GM23338 (cell line): ENCODE results near the gene TTBK2. TPM values are rescaled to one million over a fixed set of nuclear protein-coding genes. Genes with fewer than 3 reads are reported as not detected.

Experiments
- ATAC-seq: fragments of 200-7000 bp; cut with Tn5 transposase; 3 replicates; pipeline ENCODE4 v1.9.1; 2020
- DNase-seq: peaks from one replicate; pipeline ENCODE4 v3.0.0-alpha.2; 2015; ENCODE audit warnings: low spot score
- H2AFZ ChIP-seq: fragments of 200-600 bp; sonication (generic); 2 replicates; pipeline ENCODE4 v1.8.0; 2016; ENCODE audit warnings: antibody characterized with exemption, mild to moderate bottlenecking, moderate library complexity
- H3F3A ChIP-seq: fragments of 200-600 bp; sonication (generic); replicated peaks from 2 replicates; pipeline ENCODE4 v1.8.0; 2017; ENCODE audit warnings: antibody characterized with exemption, mixed run types, low read depth
- H3K27ac ChIP-seq: fragments of 200-600 bp; sonication (generic); 2 replicates; pipeline ENCODE4 v1.6.1; 2016; ENCODE audit warnings: low read depth
- H3K27me3 ChIP-seq: fragments of 200-600 bp; sonication (generic); 2 replicates; pipeline ENCODE4 v1.8.0; 2016; ENCODE audit warnings: mild to moderate bottlenecking, mixed run types, moderate library complexity; ENCODE audit not compliant: insufficient read depth
- H3K36me3 ChIP-seq: fragments of 200-600 bp; sonication (generic); 2 replicates; pipeline ENCODE4 v1.8.0; 2016; ENCODE audit warnings: mild to moderate bottlenecking; ENCODE audit not compliant: insufficient read depth
- H3K4me1 ChIP-seq: fragments of 200-600 bp; sonication (generic); 2 replicates; pipeline ENCODE4 v1.8.0; 2016; ENCODE audit warnings: mild to moderate bottlenecking, moderate library complexity; ENCODE audit not compliant: insufficient read depth
- H3K4me2 ChIP-seq: fragments of 200-600 bp; sonication (generic); 2 replicates; pipeline ENCODE4 v1.7.1; 2017; ENCODE audit warnings: mixed run types
- H3K4me3 ChIP-seq: fragments of 200-600 bp; sonication (generic); 2 replicates; pipeline ENCODE4 v1.6.1; 2016; ENCODE audit warnings: mixed run types
- H3K79me2 ChIP-seq: fragments of 200-600 bp; sonication (generic); replicated peaks from 2 replicates; pipeline ENCODE4 v1.8.0; 2017; ENCODE audit warnings: mild to moderate bottlenecking; ENCODE audit not compliant: insufficient read depth
- H3K9me2 ChIP-seq: fragments of 200-600 bp; sonication (generic); 2 replicates; pipeline ENCODE4 v1.8.0; 2017; ENCODE audit not compliant: insufficient read depth
- H4K20me1 ChIP-seq: fragments of 200-600 bp; sonication (generic); replicated peaks from 2 replicates; pipeline ENCODE4 v1.8.0; 2017; ENCODE audit warnings: mild to moderate bottlenecking; ENCODE audit not compliant: insufficient read depth
- H3K27ac Mint-ChIP-seq: 2 replicates; pipeline ENCODE4 v1.8.0; 2020; ENCODE audit warnings: inconsistent platforms, mild to moderate bottlenecking, moderate library complexity, mixed read lengths
- H3K27me3 Mint-ChIP-seq: 3 replicates; pipeline ENCODE4 v1.8.0; 2022; ENCODE audit warnings: low read depth, mild to moderate bottlenecking, moderate library complexity, mixed read lengths, inconsistent platforms; ENCODE audit not compliant: insufficient read depth, poor library complexity
- H3K36me3 Mint-ChIP-seq: 3 replicates; pipeline ENCODE4 v1.8.0; 2021; ENCODE audit warnings: low read depth, mild to moderate bottlenecking, inconsistent platforms, moderate library complexity, mixed read lengths
- H3K4me1 Mint-ChIP-seq: 3 replicates; pipeline ENCODE4 v1.8.0; 2020; ENCODE audit warnings: mild to moderate bottlenecking, inconsistent platforms, mixed read lengths
- H3K4me3 Mint-ChIP-seq: 3 replicates; pipeline ENCODE4 v1.8.0; 2021; ENCODE audit warnings: moderate library complexity, mild to moderate bottlenecking, inconsistent platforms, mixed read lengths
- H3K9me3 Mint-ChIP-seq: 3 replicates; pipeline ENCODE4 v1.8.0; 2020; ENCODE audit warnings: moderate library complexity, mild to moderate bottlenecking, inconsistent platforms, mixed read lengths
- CREB1 ChIP-seq: fragments of 250-450 bp; sonication (Bioruptor Pico); IDR thresholded peaks from 2 replicates; pipeline ENCODE4 v1.5.0; 2020; ENCODE audit warnings: low read depth, mild to moderate bottlenecking, moderate library complexity
- EZH2 ChIP-seq: fragments of 200-600 bp; sonication (generic); IDR thresholded peaks from one replicate; pipeline ENCODE4 v1.8.0; 2017; ENCODE audit warnings: antibody characterized with exemption, mild to moderate bottlenecking, low read depth; ENCODE audit not compliant: unreplicated experiment
- EZH2phosphoT487 ChIP-seq: fragments of 200-600 bp; sonication (generic); IDR thresholded peaks from one replicate; pipeline ENCODE4 v1.8.1; 2018; ENCODE audit warnings: antibody characterized with exemption; ENCODE audit not compliant: unreplicated experiment
- JUNB ChIP-seq: IDR thresholded peaks from one replicate; pipeline ENCODE4 v1.6.1; 2016; ENCODE audit warnings: antibody characterized with exemption; ENCODE audit not compliant: unreplicated experiment
- NANOG ChIP-seq: IDR thresholded peaks from 2 replicates; pipeline ENCODE4 v1.6.1; 2016; ENCODE audit warnings: antibody characterized with exemption, borderline replicate concordance
- POLR2AphosphoS5 ChIP-seq: IDR thresholded peaks from 2 replicates; pipeline ENCODE4 v1.6.1; 2016; ENCODE audit warnings: antibody characterized with exemption, low read depth
- REST ChIP-seq: IDR thresholded peaks from one replicate; pipeline ENCODE4 v1.6.1; 2018; ENCODE audit warnings: antibody characterized with exemption; ENCODE audit not compliant: unreplicated experiment
- STAT1 ChIP-seq: IDR thresholded peaks from one replicate; pipeline ENCODE4 v1.6.1; 2016; ENCODE audit warnings: antibody characterized with exemption; ENCODE audit not compliant: unreplicated experiment
- ZNF114 ChIP-seq: fragments of 250-450 bp; sonication (Bioruptor Pico); IDR thresholded peaks from 2 replicates; pipeline ENCODE4 v1.5.0; 2020; ENCODE audit warnings: mild to moderate bottlenecking, moderate library complexity
- ZNF331 ChIP-seq: fragments of 250-450 bp; sonication (Bioruptor Pico); IDR thresholded peaks from 2 replicates; pipeline ENCODE4 v1.5.0; 2020; ENCODE audit warnings: low read depth, mild to moderate bottlenecking, moderate library complexity
- ZNF462 ChIP-seq: fragments of 250-450 bp; sonication (Bioruptor Pico); IDR thresholded peaks from 2 replicates; pipeline ENCODE4 v1.5.0; 2020; ENCODE audit warnings: mild to moderate bottlenecking, moderate library complexity
- polyA plus RNA-seq: library from polyadenylated mRNA; unstranded; fragments of >200 nt; fragmentation: Nextera tagmentation; extraction: Ambion mirVana; gene quantifications from 2 replicates; pipeline ENCODE4 v1.2.1, GENCODE V29; 2016
- total RNA-seq: library from RNA; depleted of rRNA; stranded (reverse); fragments of >200 nt; shearing (Covaris generic); gene quantifications from 2 replicates; pipeline ENCODE4 v1.2.3, GENCODE V29; 2014

TTBK2 gene
- total and polyA plus RNA-seq, 2 experiments from 2014 or later, result 5.8 to 15.9 TPM

- Mint-ChIP-seq H3K27me3 (no peaks in the 10 kb centered on the region), H3K9me3 (no peaks in the 10 kb centered on the region; the same call in 2 of the 3 replicates), H3K4me1 (no peaks in the 10 kb centered on the region), H3K4me3 (no peak overlapping the region), H3K36me3 (no peaks in the 10 kb centered on the region), H3K27ac (no peak overlapping the region)
- no peaks in the 10 kb centered on the region for H3K9me2 ChIP-seq
- H4K20me1 ChIP-seq, result no peaks in the 10 kb centered on the region
- no peak overlapping the region for H3K27ac ChIP-seq
- H3K4me2 ChIP-seq, result no peak overlapping the region
- H3K4me1 ChIP-seq, result no peaks in the 10 kb centered on the region
- TF ChIP-seq POLR2AphosphoS5 (no peak), ZNF114 (CRISPR knock-in tag) (no peak), ZNF331 (no peak), CREB1 (no peak), EZH2phosphoT487 (no peak), REST (no peak), NANOG (no peak), EZH2 (no peak), STAT1 (no peak), JUNB (no peak)
- no peaks in the 10 kb centered on the region for H3K27me3 ChIP-seq
- H3K36me3 ChIP-seq, result no peaks in the 10 kb centered on the region
- ATAC-seq (no peak), DNase-seq (no peak)
- H3K4me3 ChIP-seq, result no peak overlapping the region
- no peaks in the 10 kb centered on the region for H3K79me2 ChIP-seq
- H2AFZ ChIP-seq, result no peak overlapping the region
- H3F3A ChIP-seq, result no peaks in the 10 kb centered on the region
Observed at GRCh38 chr15:42937143-42937542, 16.6 kb upstream of the TTBK2 start.

GRCh38 chr15:42933886-42934667 is 13.5 kb upstream of the TTBK2 start:
- Histone ChIP-seq H4K20me1 (no peaks in the 10 kb centered on the region), H2AFZ (no peak overlapping the region), H3K27ac (no peak overlapping the region), H3K9me2 (no peaks in the 10 kb centered on the region), H3F3A (no peaks in the 10 kb centered on the region), H3K36me3 (no peaks in the 10 kb centered on the region), H3K4me2 (no peak overlapping the region), H3K27me3 (no peaks in the 10 kb centered on the region), H3K4me1 (no peaks in the 10 kb centered on the region), H3K4me3 (no peak overlapping the region), H3K79me2 (no peaks in the 10 kb centered on the region)
- ATAC-seq (no peak), DNase-seq (no peak)
- peaks cover 1% of the 10 kb centered on the region for H3K27me3 Mint-ChIP-seq
- no peak overlapping the region for H3K27ac Mint-ChIP-seq
- no peak overlapping the region for H3K4me3 Mint-ChIP-seq
- H3K36me3 Mint-ChIP-seq, result no peaks in the 10 kb centered on the region
- no peaks in the 10 kb centered on the region for H3K4me1 Mint-ChIP-seq
- no peaks in the 10 kb centered on the region for H3K9me3 Mint-ChIP-seq
- no peak for TF ChIP-seq STAT1
- TF ChIP-seq ZNF114 (CRISPR knock-in tag), result no peak
- TF ChIP-seq POLR2AphosphoS5, result no peak
- TF ChIP-seq ZNF331, result no peak
- no peak for TF ChIP-seq CREB1
- TF ChIP-seq EZH2, result no peak
- no peak for TF ChIP-seq ZNF462
- TF ChIP-seq NANOG, result no peak
- no peak for TF ChIP-seq JUNB
